NCI-H1694 treated with DMSO at 0.1 percent for 48 hours (cell line): Measurements from ENCODE around the gene METTL2B.

Experiments
- DNase-seq: peaks from one replicate; lab custom pipeline; 2025; lab: John Stamatoyannopoulos, UW

Gene METTL2B, protein sequence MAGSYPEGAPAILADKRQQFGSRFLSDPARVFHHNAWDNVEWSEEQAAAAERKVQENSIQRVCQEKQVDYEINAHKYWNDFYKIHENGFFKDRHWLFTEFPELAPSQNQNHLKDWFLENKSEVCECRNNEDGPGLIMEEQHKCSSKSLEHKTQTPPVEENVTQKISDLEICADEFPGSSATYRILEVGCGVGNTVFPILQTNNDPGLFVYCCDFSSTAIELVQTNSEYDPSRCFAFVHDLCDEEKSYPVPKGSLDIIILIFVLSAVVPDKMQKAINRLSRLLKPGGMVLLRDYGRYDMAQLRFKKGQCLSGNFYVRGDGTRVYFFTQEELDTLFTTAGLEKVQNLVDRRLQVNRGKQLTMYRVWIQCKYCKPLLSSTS

DNA sequence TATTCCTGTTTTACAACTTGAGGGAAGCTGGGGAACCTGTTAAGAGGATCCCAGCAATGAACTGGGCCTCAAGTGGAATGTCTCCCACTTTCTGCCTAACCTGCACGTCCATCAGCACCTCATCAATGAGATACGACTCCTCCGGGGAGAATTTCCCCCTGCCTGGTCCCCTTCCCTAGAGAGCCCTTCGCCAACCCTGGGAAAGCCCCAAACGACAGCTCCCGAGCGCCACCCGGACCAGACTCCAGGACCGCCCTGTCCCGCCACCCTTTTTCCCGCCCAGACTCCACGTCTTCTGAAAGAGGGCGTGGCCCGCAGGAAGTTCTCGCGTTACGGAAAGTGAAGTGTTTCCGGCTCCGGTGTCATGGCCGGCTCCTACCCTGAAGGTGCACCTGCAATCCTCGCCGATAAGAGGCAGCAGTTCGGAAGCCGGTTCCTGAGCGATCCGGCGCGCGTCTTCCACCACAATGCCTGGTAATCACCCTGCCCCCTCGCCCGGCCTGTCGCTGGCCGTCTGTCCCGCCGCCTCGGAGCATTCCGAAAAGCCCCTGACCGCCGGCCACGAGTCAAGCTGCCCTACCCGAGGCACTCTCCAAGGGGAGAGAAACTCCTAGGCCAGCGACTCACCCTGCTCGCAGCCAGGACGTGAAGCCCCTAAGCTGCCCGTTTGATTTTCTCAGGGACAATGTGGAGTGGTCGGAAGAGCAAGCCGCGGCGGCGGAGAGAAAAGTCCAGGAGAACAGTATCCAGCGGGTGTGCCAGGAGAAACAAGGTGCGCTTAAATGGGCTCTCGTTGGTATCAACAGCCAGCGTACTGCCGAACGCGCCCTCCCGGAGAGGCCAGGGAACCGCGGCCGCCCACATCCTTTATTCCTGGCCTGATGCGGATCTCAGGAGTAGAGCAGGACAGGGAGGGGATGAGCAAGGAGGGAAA is at the start of gene METTL2B:
Gene METTL2B, plus strand, starts transcription at position 347 of the 934 bp plus-strand sequence. Its CDS starts 18 bp downstream, at position 365.
- DNase-seq, result peak; percentile 93

DNA sequence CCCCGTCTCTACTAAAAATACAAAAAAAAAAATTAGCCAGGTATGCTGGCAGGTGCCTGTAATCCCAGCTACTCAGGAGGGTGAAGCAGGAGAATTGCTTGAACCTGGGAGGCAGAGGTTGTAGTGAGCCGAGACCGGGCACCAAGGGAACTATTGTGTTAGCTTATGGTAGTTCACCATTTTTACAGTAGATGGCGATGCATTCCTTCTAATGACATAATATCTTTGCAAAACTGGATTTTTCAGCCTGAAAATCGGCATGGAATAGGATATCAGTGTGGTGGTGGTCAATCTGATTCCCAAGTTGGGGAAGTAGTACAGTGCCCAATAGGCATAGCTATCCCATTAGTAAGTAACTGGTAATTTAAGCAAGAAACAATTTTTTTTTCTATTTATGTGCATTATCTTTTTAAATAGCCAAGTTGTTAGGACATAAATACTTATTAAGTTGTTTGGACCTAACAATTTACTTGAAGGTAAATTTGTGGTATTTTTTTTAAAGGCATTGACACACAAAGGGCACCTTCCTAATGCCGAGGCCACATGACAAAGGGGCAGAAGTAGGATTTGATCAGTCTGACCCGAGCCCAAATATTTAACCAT is 49.2 kb upstream of the METTL2B start:
- peak; percentile 72 for DNase-seq

DNA sequence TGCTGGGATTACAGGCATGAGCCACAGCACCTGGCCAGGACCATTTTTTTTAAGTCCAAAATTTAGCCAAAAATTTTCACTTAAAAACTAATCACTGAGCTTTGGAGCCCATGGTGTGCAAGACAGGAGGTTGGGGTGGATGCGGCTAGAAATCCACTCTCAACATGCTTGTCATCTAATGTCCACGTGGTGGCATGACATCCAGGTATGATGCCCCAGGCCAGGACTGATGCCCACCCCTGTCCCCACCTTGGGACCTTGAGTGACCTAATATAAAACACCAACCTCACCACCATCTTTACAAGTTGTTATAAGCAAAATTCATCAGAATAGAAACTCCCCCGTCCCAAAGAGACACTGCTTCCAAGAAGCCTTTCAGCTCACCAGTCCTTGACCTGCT is 46.3 kb upstream of the METTL2B start:
- DNase-seq, result no peak

DNA sequence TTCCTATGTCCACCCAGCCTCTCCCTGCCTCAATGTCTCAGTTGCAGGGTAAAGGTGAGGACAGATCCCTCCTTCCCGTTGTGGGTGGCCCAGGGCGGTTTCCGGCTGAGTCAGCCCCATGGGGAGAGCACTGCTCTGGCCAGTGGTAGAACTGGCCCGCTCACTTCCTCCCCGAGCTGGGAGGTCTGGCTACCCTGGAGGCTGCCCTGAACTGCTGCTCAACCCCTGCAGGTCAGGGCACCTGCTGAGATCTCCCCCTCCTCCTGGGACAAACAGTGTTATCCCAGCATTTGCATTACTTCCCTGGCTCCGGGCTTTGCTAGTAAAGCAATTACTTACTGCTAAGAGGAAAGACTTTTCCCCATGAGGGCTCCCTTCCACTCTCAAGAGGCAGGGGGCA is 45.3 kb upstream of the METTL2B start:
- no peak for DNase-seq

DNA sequence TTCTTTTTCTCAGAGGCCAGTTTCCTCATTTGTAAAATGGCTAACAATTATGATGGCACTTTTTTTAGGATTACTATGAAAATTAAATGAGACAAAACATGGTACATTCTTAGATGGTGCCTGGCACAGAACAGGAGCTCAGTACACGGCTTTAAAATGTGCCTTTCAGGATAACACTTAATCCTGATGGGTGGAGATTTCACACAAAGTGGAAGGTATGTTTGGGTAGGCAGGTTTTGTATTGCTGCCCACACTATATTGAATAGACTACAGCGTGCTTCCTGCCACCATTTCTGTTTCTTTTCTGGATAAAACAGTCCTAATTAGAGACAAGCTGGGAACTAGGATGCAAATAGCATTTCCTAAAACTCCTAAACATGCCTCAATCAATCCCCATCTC is 44.8 kb upstream of the METTL2B start:
- no peak for DNase-seq

DNA sequence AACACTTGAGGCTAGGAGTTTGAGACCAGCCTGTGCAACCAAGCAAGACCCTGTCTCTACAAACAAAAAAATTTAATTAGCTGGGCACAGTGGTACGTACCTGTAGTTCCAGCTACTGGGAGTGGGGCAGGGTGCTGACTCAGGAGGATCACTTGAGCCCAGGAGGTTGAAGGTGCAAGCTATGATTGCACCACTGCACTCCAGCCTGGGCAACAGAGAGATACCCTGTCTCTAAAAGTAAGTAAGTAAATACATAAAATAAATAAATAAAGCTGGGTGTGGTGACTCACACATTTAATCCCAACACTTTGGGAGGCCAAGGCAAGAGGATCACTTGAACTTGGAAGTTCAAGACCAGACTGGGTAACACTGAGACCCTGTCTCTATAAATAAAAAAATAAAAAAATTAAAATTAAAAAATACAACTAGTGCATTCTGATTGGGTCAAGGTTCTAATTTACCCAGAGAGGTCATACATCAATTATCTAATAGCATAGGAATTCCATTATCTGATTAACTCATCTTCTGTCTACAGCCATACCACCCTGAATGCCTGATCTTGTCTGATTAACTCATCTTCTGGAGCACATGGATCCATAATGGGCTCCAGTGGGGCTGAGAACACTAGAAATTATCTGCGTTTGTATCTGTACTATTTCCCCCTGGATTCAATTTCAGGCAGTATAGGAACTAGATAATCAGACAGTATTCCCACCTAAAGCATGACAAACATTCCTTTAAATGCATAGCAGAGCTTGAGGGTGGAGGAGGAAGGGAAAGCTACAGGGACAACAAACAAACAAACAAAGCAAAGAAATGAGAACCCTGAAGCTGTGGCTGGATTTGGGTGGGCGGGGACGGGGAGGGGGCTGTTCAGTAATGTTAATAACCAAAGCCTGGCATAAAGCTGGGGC is 41.9 kb upstream of the METTL2B start:
- no peak for DNase-seq

DNA sequence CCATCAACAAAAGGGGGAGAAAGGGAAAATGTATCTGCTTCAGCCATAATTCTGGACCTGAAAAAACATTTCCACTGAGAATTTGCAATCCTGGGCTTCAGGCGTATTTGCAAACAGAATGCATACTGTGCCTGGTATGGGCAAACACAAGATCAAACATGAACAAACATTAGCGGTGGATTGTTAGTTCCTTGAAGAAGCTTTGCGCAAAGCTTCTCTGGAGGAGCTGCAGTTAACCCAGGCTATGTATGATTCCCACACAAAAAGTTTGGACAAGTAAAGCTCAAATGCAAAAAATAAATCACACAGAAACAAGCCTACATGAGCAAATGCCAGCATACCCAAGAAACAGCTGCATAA is 41.2 kb upstream of the METTL2B start:
- no peak for DNase-seq

DNA sequence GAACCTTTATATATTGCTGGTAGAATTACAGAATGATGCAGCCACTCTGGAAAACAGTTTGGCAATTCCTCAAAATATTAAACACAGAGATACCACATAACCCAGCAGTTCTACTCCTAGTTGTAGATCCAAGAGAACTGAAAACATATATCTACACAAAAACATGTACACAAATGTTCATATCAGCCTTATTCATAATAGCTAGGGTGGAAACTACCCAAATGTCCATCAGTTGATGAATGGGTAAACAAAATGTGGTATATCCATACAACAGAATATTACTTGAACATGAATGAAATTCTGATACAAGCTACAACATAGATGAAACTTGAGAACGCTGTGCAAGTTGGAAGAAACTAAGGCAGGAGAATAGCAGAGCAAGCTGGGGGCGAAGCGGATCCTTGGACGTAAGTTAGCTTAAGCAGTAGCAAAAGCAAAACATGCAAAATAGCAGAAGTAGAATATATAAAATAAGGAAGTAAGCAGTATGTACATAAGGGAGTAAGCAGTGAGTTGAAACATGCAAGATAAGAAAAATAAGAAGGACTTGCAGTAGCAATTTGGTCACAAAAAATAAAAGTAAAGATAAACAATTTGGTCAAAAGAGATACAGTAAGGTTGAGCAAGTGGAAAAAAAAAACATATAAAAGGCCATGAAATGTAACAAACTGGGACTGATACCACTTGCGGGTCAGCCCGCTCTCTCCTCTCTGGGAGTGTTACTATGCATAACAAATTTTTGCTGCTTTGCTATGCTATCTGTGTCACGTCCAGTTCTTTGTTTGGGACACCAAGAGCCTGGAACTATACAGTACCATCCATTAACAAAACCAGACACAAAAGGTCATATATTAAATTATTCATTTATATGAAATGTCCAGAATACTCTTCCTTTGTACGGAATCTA is 38.9 kb upstream of the METTL2B start:
- no peak for DNase-seq

DNA sequence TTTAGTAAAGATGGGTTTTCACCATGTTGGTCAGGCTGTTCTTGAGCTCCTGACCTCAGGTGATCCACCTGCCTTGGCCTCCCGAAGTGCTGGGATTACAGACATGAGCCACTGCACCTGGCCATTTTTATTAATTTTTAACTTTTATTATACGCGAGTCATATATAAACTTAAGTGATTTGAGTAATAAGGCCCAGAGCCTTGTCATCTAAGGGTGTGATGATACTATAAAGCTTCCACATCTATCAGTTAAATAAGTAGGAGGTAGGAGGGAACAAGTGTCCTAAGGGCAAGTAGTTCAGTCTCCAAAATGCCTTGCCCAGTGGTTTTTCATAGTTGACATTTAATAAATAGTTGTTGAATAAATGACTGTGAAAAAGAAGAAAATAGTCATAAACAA is 34.2 kb upstream of the METTL2B start:
- no peak for DNase-seq

DNA sequence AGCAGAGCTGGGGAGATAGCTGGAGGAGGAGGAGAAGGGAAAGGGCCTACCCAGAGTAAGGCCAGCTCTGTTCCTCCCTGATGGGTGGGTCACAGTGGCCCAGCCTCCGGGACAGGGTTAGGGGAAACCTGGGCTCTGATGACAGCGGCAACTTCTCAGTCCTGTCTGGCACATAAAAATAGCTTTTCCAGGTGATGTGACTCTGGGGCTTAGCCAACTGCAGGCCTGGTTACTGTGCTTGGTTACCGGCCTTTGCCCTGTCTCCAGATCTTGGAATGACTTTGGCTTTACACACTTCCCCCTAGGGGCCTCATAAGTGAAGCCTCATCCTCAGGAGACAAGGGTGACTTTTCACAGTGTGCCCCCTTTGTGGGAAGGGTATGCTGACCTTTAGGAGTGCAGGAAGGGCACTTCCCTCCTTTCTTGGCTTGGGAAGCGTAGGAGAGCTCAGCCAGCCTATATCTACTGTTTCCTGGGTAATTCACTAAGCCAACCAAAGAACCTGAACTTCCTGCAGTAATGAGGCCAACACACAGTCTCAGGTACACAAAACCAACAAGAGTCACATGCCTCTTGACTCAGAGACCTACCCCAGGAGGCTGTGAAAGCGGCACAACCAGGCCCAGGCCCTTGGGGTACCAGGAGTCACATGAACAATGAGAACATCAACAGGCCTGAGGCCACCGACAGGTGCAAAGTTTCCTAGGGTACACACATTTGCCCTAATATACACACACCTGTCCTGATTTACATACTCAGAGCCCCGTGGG is 32.5 kb upstream of the METTL2B start:
- DNase-seq, result no peak

DNA sequence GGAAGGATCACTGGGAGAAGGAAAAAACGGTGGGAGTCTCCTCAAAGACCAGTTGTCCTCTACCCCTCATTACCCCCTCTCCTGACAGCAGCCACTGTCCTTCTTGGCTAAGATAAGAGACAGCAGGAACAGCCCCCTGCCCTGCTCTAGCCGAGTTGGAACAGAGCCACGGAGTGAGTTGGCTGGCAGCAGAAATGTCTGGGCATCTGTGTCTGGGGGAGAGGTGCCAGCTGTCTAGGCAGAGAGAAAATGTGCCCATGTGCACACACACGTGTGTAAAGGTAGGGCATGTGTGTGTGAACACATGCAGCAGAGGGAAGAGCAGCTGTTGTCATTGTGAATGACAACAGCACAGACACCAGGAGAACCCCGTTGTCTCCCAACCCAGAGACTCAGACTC is 30.2 kb upstream of the METTL2B start:
- peak; percentile 93 for DNase-seq

DNA sequence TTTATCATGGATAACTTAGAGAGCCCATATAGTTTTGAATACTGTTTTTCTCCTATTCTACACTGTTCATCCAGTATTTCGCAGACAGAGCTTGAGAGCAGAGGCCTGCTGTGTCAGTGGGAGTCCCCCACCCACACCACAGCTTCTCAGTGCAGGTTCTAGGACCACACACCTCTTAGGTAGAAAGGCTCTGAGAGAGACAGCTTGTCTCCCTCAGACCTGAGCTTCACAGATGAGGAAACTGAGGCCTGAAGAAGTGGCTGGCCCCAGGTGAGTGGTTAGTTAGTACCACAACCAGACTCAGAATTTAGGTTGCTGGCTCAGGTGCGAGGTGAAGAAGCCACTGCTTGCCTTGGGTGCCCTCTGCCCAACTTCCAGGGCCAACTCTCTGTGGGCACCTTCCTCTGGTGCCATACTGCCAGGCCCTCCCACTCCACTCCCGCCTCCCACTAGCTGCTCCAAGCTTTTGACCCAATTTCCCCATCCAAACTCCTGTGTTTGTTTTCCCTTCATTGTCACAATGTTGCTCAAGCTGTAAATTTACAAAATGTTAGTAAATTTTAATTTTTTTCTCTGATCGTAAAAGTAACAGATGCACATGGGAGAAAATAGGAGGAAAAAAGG is 28.5 kb upstream of the METTL2B start:
- no peak for DNase-seq

DNA sequence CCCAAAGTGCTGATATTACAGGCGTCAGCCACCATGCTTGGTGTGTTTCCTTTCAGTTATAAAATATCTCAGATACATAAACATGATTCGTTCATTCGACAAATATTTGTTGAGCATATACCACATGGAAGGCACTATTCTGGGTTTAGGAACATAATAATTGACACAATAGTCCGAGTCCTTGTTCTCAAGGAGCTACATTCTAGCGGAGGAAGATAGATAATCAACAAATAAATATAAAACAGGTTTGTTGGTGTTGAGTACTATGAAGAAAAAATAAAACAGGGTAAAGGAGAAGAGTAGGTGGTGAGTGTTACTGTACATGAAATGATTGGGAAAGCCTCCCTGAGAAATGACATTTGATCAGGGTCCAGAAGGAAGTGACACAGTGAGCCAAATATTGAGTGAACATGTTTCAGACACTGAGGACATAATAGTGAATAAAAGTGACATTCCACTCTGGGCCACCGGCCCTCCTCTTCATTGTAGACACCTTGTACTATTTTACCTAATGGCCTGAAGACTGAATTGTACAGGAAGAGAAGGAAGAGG is 27.7 kb upstream of the METTL2B start:
- DNase-seq, result no peak

DNA sequence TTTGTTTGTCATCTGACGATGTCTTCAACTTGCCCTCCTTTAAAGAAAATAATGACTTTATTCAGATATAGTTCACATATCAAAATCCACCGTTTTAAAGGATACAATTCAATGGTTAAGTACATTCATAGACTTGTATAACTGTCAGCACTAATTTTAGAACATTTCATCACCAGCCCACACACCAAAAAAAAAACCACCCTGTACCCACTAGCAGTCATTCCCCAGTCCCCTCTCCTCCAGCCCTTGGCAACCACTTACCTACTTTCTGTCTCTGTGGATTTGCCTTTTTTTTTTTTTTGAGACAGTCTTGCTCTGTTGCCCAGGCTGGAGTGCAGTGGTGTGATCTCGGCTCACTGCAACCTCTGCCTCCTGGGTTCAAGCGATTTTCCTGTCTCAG is 26.1 kb upstream of the METTL2B start:
- no peak for DNase-seq

DNA sequence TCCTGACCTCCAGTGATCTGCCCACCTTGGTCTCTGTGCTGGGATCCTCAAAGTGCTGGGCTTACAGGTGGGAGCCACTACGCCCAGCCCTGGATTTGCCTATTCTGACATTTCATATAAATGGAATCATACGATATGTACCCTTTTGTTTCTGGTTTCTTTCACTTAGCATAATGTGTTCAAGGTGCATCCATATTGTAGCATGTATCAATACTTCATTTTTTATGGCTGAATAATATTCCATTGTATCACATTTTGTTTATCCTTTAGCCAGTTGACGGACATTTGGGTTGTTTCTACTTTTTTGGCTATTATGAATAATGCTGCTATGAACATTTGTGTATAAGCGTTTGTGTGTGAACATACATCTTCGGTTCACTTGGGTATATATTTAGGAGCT is 25.6 kb upstream of the METTL2B start:
- no peak for DNase-seq

DNA sequence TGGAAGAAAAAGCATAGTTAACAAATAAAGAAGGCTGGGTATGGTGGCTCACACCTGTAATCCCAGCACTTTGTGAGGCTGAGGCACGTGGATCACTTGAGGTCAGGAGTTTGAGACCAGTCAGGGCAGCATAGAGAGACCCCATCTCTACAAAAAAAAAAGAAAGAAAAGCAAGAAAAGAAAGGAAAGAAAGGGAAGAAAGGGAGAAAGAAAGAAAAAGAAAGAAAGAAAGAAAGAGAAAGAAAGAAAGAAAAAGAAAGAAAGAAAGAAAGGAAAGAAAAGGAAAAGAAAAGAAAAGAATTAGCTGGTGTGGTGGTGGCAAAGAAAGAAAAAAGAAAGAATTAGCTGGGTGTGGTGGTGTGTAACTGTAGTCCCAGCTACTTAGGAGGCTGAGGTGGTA is 24.0 kb upstream of the METTL2B start:
- no peak for DNase-seq

DNA sequence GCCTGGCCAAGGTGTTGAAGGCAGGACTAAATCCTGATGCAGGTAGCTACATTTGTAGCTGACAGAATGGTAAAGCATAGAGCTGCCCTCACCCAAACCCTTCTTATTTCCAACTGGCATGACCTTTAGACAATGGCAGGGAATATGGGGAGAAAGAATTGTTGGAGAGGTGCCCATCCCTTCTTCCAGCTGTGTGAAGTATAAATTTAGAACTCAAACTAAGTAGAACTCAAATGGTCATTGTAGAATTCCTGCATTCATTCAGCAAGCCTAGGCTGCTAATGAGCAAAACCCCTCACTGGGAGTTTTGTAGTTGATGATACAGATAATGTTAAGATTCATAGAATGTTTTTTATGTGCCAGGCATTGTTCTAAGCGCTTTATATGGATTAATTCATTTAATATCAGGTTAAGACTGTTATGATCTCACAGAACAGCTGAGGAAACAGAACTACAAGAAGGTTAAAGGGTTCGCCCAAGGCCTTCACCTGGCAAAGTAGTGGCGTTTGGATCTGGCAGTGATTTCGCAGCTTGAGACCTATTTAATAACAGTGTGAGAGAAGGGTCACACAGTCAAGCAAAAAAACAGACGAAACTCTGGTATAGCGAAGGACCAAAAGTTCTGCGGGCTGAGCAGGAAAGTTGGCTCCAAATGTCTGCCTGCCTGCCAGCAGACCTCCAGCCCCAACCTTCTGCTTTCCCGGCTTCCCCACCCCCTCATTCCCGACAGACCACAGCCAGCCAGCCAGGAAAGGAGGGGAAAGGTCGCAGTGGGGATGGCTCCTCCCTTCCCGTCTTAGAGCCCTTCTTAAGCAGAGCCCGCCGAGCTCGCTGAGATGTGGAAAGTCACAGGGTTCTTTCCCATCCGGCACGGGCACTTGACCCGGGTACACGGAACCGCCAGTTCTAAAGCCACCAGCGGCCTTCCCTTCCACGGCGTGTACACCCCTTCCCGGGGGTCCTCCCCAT is 22.4 kb upstream of the METTL2B start:
- no peak for DNase-seq
